Left cardiac atrium (tissue), 4 donors: ENCODE data around the gene GSTM5. TPM values are rescaled to one million over a fixed set of nuclear protein-coding genes. Genes with fewer than 3 reads are reported as not detected.
"Not testable (repeated sequence)": the region's sequence is repeated elsewhere in the genome, so short reads cannot be mapped to it uniquely, and the experiment has no call there.

ENCODE experiments used
- ATAC-seq, 2 donors: fragments of 200-7000 bp; cut with Tn5 transposase; one replicate each; pipeline ENCODE4 v1.9.1; 2020; ENCODE audit warnings: mild to moderate bottlenecking in 2 of 2, moderate library complexity in 2 of 2
- DNase-seq: peaks from one replicate; pipeline ENCODE4 v3.0.0-alpha.2; 2020
- intact Hi-C, 2 donors: fragments of 100-400 bp; cut with DNase I; formaldehyde crosslinking; loops; one replicate each; pipeline versions ENCODE4 v1.14.1 to v1.15.1; 2022 to 2023
- long read RNA-seq: library from polyadenylated mRNA; unstranded; transcript quantifications from one replicate; pipeline ENCODE4 v2.0.0, GENCODE V29; 2021
- total RNA-seq, 2 donors: library from RNA; stranded (reverse); fragmentation: NEBNext Ultra II Directional; extraction: Animal tissue kit (Norgen Biotek cat#: 25700); gene quantifications; one replicate each; pipeline ENCODE4 v1.2.1, GENCODE V29; 2021
- donor health status: DM: no; HTN: yes; CAD: no.
- donor health status: DM: no; HTN: yes; CAD: no; lungs with severe emphysema.
- donor health status: DM: yes; HTN: yes; CAD: no.
- donor health status: Dilated cardiomyopathy.

GSTM5 gene
- total RNA-seq = 1 to 10 TPM; 3.0 to 6.9 TPM
- long read RNA-seq = 0 reads

GRCh38 chr1:109711593-109712320 is at the start of gene GSTM5:
Gene GSTM5 (plus strand): TSS chr1:109712251. CDS start chr1:109712313, 62 bp downstream.
- intact Hi-C loops = not testable (repeated sequence)
- DNase-seq = peak; percentile 36
- ATAC-seq = peak; percentile 71 to 80

- DNase-seq (no peak), ATAC-seq (no peak)
- intact Hi-C loops = loop anchor here in 1 of 2 donors (5.0 kb wide), 1 partner anchor 58 kb away; no protein-coding TSS in a partner anchor
Observed at GRCh38 chr1:109664671-109665070, 47.4 kb upstream of the GSTM5 start.

GRCh38 chr1:109667452-109668122 is 44.5 kb upstream of the GSTM5 start, which contains the start of gene GSTM2:
Gene GSTM2 (plus strand): TSS chr1:109668057. CDS start chr1:109668116, 59 bp downstream.
- peak; percentile 100 for ATAC-seq
- intact Hi-C loops = loop anchor here in 1 of 2 donors (5.0 kb wide), 1 partner anchor 55 kb away; no protein-coding TSS in a partner anchor
- peak; percentile 95 for DNase-seq

- intact Hi-C loops = loop anchor here in 1 of 2 donors (5.0 kb wide), 1 partner anchor 54 kb away; no protein-coding TSS in a partner anchor
- DNase-seq (no peak), ATAC-seq (peak; percentile 10 to 43)
Observed at GRCh38 chr1:109668123-109668775, 43.8 kb upstream of the GSTM5 start.

GRCh38 chr1:109669246-109669948 is 42.7 kb upstream of the GSTM5 start:
- DNase-seq = no peak
- intact Hi-C loops = loop anchor here in 1 of 2 donors (5.0 kb wide), 1 partner anchor 53 kb away; no protein-coding TSS in a partner anchor
- ATAC-seq = no peak

- intact Hi-C loops = loop anchor here in 1 of 2 donors (5.0 kb wide), 1 partner anchor 52 kb away; no protein-coding TSS in a partner anchor
- ATAC-seq, DNase-seq: not testable (repeated sequence)
Observed at GRCh38 chr1:109669949-109670302, 42.1 kb upstream of the GSTM5 start.

- ATAC-seq = no peak
- intact Hi-C loops = no loop called here
- DNase-seq = no peak
Observed at GRCh38 chr1:109671067-109671466, 41.0 kb upstream of the GSTM5 start.

GRCh38 chr1:109673861-109674260 is 38.2 kb upstream of the GSTM5 start:
- intact Hi-C loops, DNase-seq, ATAC-seq: not testable (repeated sequence)

- intact Hi-C loops, ATAC-seq, DNase-seq: not testable (repeated sequence)
Observed at GRCh38 chr1:109676683-109677381, 35.2 kb upstream of the GSTM5 start.

- DNase-seq (no peak), ATAC-seq (no peak)
- intact Hi-C loops = no loop called here
Observed at GRCh38 chr1:109677459-109677858, 34.6 kb upstream of the GSTM5 start.

- DNase-seq, intact Hi-C loops, ATAC-seq: not testable (repeated sequence)
Observed at GRCh38 chr1:109678637-109679036, 33.4 kb upstream of the GSTM5 start.

GRCh38 chr1:109684777-109685176 is 27.3 kb upstream of the GSTM5 start:
- intact Hi-C loops, ATAC-seq, DNase-seq: not testable (repeated sequence)

- intact Hi-C loops, DNase-seq, ATAC-seq: not testable (repeated sequence)
Observed at GRCh38 chr1:109685399-109685798, 26.7 kb upstream of the GSTM5 start.

GRCh38 chr1:109685890-109686289 is 26.2 kb upstream of the GSTM5 start:
- intact Hi-C loops, DNase-seq, ATAC-seq: not testable (repeated sequence)

- peak in 1 of 2 donors; percentile 21 for ATAC-seq
- not testable (repeated sequence) for DNase-seq
Observed at GRCh38 chr1:109687109-109687508, 24.9 kb upstream of the GSTM5 start.

GRCh38 chr1:109687641-109688499 is 24.2 kb upstream of the GSTM5 start, which contains the start of gene GSTM1:
Gene GSTM1 (plus strand): TSS chr1:109687817. CDS start chr1:109687874, 57 bp downstream.
- DNase-seq (no peak), ATAC-seq (peak in 1 of 2 donors; percentile 99)
- intact Hi-C loops = no loop called here

More at GRCh38 chr1:109687109-109687508, 24.9 kb upstream of the GSTM5 start:
- intact Hi-C loops = not testable (repeated sequence)

- intact Hi-C loops = no loop called here
- ATAC-seq = no peak
- DNase-seq = no peak
Observed at GRCh38 chr1:109689844-109690405, 22.1 kb upstream of the GSTM5 start.
